OCI-LY7 (cell line): ENCODE data around the gene DND1. TPM values are rescaled to one million over a fixed set of nuclear protein-coding genes. Genes with fewer than 3 reads are reported as not detected.

ENCODE experiments used
- BruUV-seq: library from RNA; stranded (reverse); fragments of 400-500 nt; replicated peaks from 2 replicates; lab custom pipeline; 2021; lab: Mats Ljungman, UMichigan
- CTCF ChIA-PET: fragments of 300-600 bp; sonication (Branson Sonifier 250); formaldehyde crosslinking; loops from one replicate; lab custom pipeline; 2022; ENCODE audit warnings: antibody characterized with exemption; ENCODE audit not compliant: unreplicated experiment; lab: Charles Lee
- POLR2A ChIA-PET: fragments of 300-600 bp; sonication (Branson Sonifier 250); formaldehyde crosslinking; loops from one replicate; lab custom pipeline; 2022; ENCODE audit warnings: antibody characterized with exemption; lab: Charles Lee
- DNase-seq: peaks from one replicate; pipeline ENCODE4 v3.0.0-alpha.2; 2015; ENCODE audit warnings: low spot score
- H2AFZ ChIP-seq: fragments of 200-600 bp; sonication (generic), shearing (Covaris generic); 2 replicates; pipeline ENCODE4 v1.6.1; 2014; ENCODE audit warnings: mild to moderate bottlenecking, antibody characterized with exemption, low read length, moderate library complexity
- H3K27ac ChIP-seq: fragments of 200-600 bp; sonication (generic); 2 replicates; pipeline ENCODE4 v1.5.1; 2014; ENCODE audit warnings: mixed run types, low read depth, mild to moderate bottlenecking, moderate library complexity, low read length, inconsistent platforms; ENCODE audit not compliant: poor library complexity, severe bottlenecking
- H3K36me3 ChIP-seq: fragments of 200-600 bp; sonication (generic); 2 replicates; pipeline ENCODE4 v1.6.1; 2014; ENCODE audit warnings: mild to moderate bottlenecking, antibody characterized with exemption, low read length, moderate library complexity, mixed read lengths; ENCODE audit not compliant: insufficient read depth
- H3K4me1 ChIP-seq: fragments of 200-600 bp; sonication (generic); 2 replicates; pipeline ENCODE4 v1.5.1; 2014; ENCODE audit warnings: mild to moderate bottlenecking, low read length; ENCODE audit not compliant: insufficient read depth, poor library complexity, severe bottlenecking
- H3K4me2 ChIP-seq: fragments of 200-600 bp; sonication (generic); 2 replicates; pipeline ENCODE4 v1.6.1; 2014; ENCODE audit warnings: mild to moderate bottlenecking, low read length
- H3K4me3 ChIP-seq: fragments of 200-600 bp; sonication (generic); 2 replicates; pipeline ENCODE4 v1.5.1; 2014; ENCODE audit warnings: mild to moderate bottlenecking, low read depth, low read length; ENCODE audit not compliant: poor library complexity, severe bottlenecking
- H3K79me2 ChIP-seq: fragments of 200-600 bp; sonication (generic); 2 replicates; pipeline ENCODE4 v1.6.1; 2016; ENCODE audit warnings: low read depth, mild to moderate bottlenecking, low read length, moderate library complexity, mixed read lengths; ENCODE audit not compliant: insufficient read depth
- H3K9me2 ChIP-seq: fragments of 200-600 bp; sonication (generic); 2 replicates; pipeline ENCODE4 v1.6.1; 2016; ENCODE audit warnings: mild to moderate bottlenecking, low read length, mixed read lengths; ENCODE audit not compliant: insufficient read depth
- H3K9me3 ChIP-seq: fragments of 200-600 bp; sonication (generic); 2 replicates; pipeline ENCODE4 v1.6.1; 2014; ENCODE audit warnings: mild to moderate bottlenecking, mixed run types, low read length, mixed read lengths
- H4K20me1 ChIP-seq: fragments of 200-600 bp; sonication (generic); 2 replicates; pipeline ENCODE4 v1.6.1; 2014; ENCODE audit warnings: mild to moderate bottlenecking, antibody characterized with exemption, low read length, moderate library complexity, mixed read lengths; ENCODE audit not compliant: insufficient read depth
- EZH2phosphoT487 ChIP-seq: fragments of 200-600 bp; sonication (generic); IDR thresholded peaks from 2 replicates; pipeline ENCODE4 v1.6.1; 2018; ENCODE audit warnings: low read depth, borderline replicate concordance, mild to moderate bottlenecking, mixed run types, antibody characterized with exemption, low read length, moderate library complexity, mixed read lengths
- intact Hi-C: fragments of 100-400 bp; cut with micrococcal nuclease; formaldehyde crosslinking; loops from one replicate; pipeline ENCODE4 v1.10.0; 2022; ENCODE audit not compliant: unreplicated experiment
- total RNA-seq, 2 experiments: library from RNA; depleted of rRNA in 1 of 2; stranded (reverse); fragments of >200 nt in 1 of 2; shearing (Covaris generic) in 1 of 2; gene quantifications; 2 replicates each; pipeline ENCODE4 v1.2.3, GENCODE V29; 2014 to 2022
- TF ChIP-seq, protein P1 (sequence below): fragments of 200-600 bp; sonication (generic); conservative IDR thresholded peaks from 2 replicates; pipeline ENCODE4 v1.5.1; 2014; ENCODE audit warnings: mild to moderate bottlenecking, antibody characterized with exemption, low read length, moderate library complexity, mixed read lengths

The DND1 gene
- total RNA-seq, 2 experiments from 2014 or later: 2.2 to 4.5 TPM

DNA sequence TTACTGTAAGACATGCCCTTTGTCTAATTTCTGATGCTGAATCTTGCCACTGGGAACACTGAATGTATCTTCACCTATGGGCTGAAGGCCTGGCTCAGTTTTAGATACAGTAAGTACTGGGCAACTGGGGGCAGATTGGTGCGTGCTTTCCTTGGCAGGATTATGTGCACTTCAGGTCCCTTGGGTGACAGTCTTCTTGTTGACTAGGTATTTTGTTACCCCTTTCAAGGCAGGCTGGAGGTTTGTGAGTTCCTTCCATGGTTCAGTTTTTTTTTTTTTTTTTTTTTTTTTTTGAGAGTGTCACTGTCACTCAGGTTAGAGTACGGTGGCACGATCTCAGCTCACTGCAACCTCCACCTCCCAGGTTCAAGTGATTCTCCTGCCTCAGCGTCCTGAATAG lies 34.4 kb upstream of the DND1 start:
- Histone ChIP-seq H3K4me1 (no peaks in the 10 kb centered on the region), H3K27ac (no peak overlapping the region), H3K36me3 (peaks cover 51% of the 10 kb centered on the region), H2AFZ (no peak overlapping the region), H3K9me2 (no peaks in the 10 kb centered on the region), H4K20me1 (no peaks in the 10 kb centered on the region), H3K4me2 (no peak overlapping the region), H3K9me3 (no peaks in the 10 kb centered on the region), H3K4me3 (no peak overlapping the region), H3K79me2 (no peaks in the 10 kb centered on the region)
- ChIA-PET CTCF (no interaction called here), POLR2A (no interaction called here)
- no TSS peak for BruUV-seq
- no peak for TF ChIP-seq EZH2phosphoT487
- TF ChIP-seq, protein P1, sequence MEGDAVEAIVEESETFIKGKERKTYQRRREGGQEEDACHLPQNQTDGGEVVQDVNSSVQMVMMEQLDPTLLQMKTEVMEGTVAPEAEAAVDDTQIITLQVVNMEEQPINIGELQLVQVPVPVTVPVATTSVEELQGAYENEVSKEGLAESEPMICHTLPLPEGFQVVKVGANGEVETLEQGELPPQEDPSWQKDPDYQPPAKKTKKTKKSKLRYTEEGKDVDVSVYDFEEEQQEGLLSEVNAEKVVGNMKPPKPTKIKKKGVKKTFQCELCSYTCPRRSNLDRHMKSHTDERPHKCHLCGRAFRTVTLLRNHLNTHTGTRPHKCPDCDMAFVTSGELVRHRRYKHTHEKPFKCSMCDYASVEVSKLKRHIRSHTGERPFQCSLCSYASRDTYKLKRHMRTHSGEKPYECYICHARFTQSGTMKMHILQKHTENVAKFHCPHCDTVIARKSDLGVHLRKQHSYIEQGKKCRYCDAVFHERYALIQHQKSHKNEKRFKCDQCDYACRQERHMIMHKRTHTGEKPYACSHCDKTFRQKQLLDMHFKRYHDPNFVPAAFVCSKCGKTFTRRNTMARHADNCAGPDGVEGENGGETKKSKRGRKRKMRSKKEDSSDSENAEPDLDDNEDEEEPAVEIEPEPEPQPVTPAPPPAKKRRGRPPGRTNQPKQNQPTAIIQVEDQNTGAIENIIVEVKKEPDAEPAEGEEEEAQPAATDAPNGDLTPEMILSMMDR: no peak
- no peak for DNase-seq
- intact Hi-C loops: no loop called here

DNA sequence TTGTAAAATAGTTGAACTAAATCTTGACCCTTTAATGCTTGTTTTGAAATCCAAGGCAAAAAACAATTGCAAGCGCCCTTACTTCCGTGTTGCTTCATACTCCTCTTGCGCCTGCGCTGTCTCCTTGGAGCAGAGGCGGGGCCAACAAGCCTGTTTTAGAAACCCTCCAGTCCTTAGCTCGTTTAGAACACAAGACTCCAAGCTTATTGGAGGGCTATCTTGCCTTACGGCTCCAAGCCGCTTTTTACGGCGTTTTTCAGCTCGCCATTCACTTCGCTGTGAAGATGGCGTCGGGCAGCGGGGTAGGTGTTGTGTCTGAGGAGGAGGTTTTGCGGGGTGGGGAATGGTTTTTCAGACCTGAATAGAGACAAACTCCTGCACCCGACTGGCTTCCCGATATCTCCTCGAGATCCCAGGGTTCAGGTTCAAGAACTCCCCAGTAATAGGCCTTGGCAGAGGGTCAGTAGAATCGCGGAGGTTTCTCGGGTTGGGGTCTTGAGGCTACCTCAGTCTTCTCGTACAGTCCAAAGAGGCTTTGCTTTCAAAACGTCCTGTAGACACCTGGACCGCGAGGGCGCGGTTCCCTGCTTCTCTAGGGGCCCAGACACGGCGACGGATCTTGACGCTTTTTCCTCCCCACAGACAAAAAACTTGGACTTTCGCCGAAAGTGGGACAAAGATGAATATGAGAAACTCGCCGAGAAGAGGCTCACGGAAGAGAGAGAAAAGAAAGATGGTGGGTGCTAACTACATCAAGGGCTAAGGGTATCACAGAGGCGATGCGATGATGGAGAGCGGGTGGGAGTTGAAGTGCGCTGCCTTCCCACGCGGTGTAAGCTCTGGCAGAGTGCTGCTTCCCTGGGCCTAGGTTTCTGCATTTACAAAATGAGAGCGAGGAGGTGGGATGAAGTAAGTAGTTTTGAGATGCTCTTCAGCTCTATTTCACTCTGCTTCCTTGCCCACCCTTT lies 27.1 kb upstream of the DND1 start, which contains the start of gene ZMAT2:
TSS of gene ZMAT2 (plus strand) at position 271 of the 968 bp plus-strand sequence. CDS start at position 285, 14 bp downstream.
- intact Hi-C loops: no loop called here
- Histone ChIP-seq H3K9me2 (no peaks in the 10 kb centered on the region), H3K36me3 (peaks cover 91% of the 10 kb centered on the region), H3K79me2 (peaks cover 15% of the 10 kb centered on the region; the same call in 1 of the 2 replicates), H3K27ac (no peak within 1 kb of the TSS), H3K4me3 (peak within 1 kb of the TSS; percentile 82), H3K4me1 (peaks cover 16% of the 10 kb centered on the region), H3K4me2 (peak within 1 kb of the TSS; percentile 70), H4K20me1 (no peaks in the 10 kb centered on the region), H3K9me3 (no peaks in the 10 kb centered on the region), H2AFZ (peak within 1 kb of the TSS; percentile 71)
- ChIA-PET POLR2A (interaction anchor here (0.7 to 1.2 kb wide), 9 partner anchors 9 to 808 kb away, joined by 3 to 20 read pairs (median 3); partner anchors contain the start of genes HARS1, HARS2 and TMCO6), CTCF (interaction anchor here (0.6 kb wide), 1 partner anchor 145 kb away, joined by 4 read pairs; no protein-coding TSS in a partner anchor)
- TSS peak; percentile 73 for BruUV-seq
- no peak for TF ChIP-seq EZH2phosphoT487
- TF ChIP-seq, protein P1: no peak
- peak; percentile 97 for DNase-seq
